Measurements from ENCODE around the gene ASS1. TPM values are rescaled to one million over a fixed set of nuclear protein-coding genes. Genes with fewer than 3 reads are reported as not detected.

ASS1 gene
- total RNA-seq, 3 donors from 2014 or later (not counting 1 experiment from before 2014, with no cell fraction given): 1.3 TPM; not detected in 2

- Mint-ChIP-seq H3K27me3 (ENCODE audit: low read depth in 2 of 2) (peaks cover 8 to 16% of the 10 kb centered on the region in 2 donors), H3K4me1 (no peaks in the 10 kb centered on the region), H3K36me3 (no peaks in the 10 kb centered on the region), H3K27ac (no peak overlapping the region), H3K4me3 (no peak overlapping the region), H3K9me3 (no peaks in the 10 kb centered on the region)
- ATAC-seq (no peak), DNase-seq (no peak)
- peaks cover 2% of the 10 kb centered on the region for H3K27me3 ChIP-seq (ENCODE audit: control insufficient read depth, insufficient read depth, low read length)
- H3K27ac ChIP-seq (ENCODE audit: low read length): no peak overlapping the region
- intact Hi-C loops (cut with micrococcal nuclease): loop anchor here (10.0 kb wide), 1 partner anchor 398 kb away; no protein-coding TSS in a partner anchor
- 57% methylated on average over 20 of the region's 20 CpGs for WGBS (ENCODE audit: insufficient coverage)
- no peaks in the 10 kb centered on the region for H3K4me1 ChIP-seq (ENCODE audit: control insufficient read depth, insufficient read depth, low read length)
- no peak overlapping the region for H3K4me3 ChIP-seq (ENCODE audit: low read length)
- H3K9me3 ChIP-seq (ENCODE audit: control insufficient read depth, insufficient read depth, low read length): no peaks in the 10 kb centered on the region
- no peak for TF ChIP-seq CTCF (IDR thresholded peaks at IDR 0.05)
- no peaks in the 10 kb centered on the region for H3K36me3 ChIP-seq (ENCODE audit: control insufficient read depth, insufficient read depth, low read length)
Measured at GRCh38 chr9:130466537-130467217, 21.9 kb downstream of the ASS1 start.

- H3K9me3 Mint-ChIP-seq: no peaks in the 10 kb centered on the region
- Histone ChIP-seq H3K27ac (ENCODE audit: low read length) (no peak overlapping the region), H3K27me3 (ENCODE audit: control insufficient read depth, insufficient read depth, low read length) (peaks cover 8% of the 10 kb centered on the region), H3K4me3 (ENCODE audit: low read length) (no peak overlapping the region), H3K36me3 (ENCODE audit: control insufficient read depth, insufficient read depth, low read length) (no peaks in the 10 kb centered on the region), H3K4me1 (ENCODE audit: control insufficient read depth, insufficient read depth, low read length) (no peaks in the 10 kb centered on the region), H3K9me3 (ENCODE audit: control insufficient read depth, insufficient read depth, low read length) (no peaks in the 10 kb centered on the region)
- intact Hi-C loops (cut with micrococcal nuclease): loop anchor here (10.0 kb wide), 1 partner anchor 397 kb away; no protein-coding TSS in a partner anchor
- peaks cover 8 to 20% of the 10 kb centered on the region in 2 donors for H3K27me3 Mint-ChIP-seq (ENCODE audit: low read depth in 2 of 2)
- ATAC-seq (no peak), DNase-seq (no peak)
- H3K27ac Mint-ChIP-seq: no peak overlapping the region
- 4% methylated on average over 13 of the region's 13 CpGs for WGBS (ENCODE audit: insufficient coverage)
- no peaks in the 10 kb centered on the region for H3K4me1 Mint-ChIP-seq
- H3K36me3 Mint-ChIP-seq: no peaks in the 10 kb centered on the region
- no peak for TF ChIP-seq CTCF (IDR thresholded peaks at IDR 0.05)
- no peak overlapping the region for H3K4me3 Mint-ChIP-seq
Measured at GRCh38 chr9:130467316-130467715, 22.6 kb downstream of the ASS1 start.

- H3K4me3 ChIP-seq (ENCODE audit: low read length): no peak overlapping the region
- Mint-ChIP-seq H3K27ac (no peak overlapping the region), H3K36me3 (no peaks in the 10 kb centered on the region), H3K9me3 (no peaks in the 10 kb centered on the region), H3K4me3 (no peak overlapping the region), H3K4me1 (no peaks in the 10 kb centered on the region), H3K27me3 (ENCODE audit: low read depth in 2 of 2) (peaks cover 8 to 20% of the 10 kb centered on the region in 2 donors)
- no peaks in the 10 kb centered on the region for H3K36me3 ChIP-seq (ENCODE audit: control insufficient read depth, insufficient read depth, low read length)
- no peak for ATAC-seq
- no peak overlapping the region for H3K27ac ChIP-seq (ENCODE audit: low read length)
- no peaks in the 10 kb centered on the region for H3K4me1 ChIP-seq (ENCODE audit: control insufficient read depth, insufficient read depth, low read length)
- WGBS (ENCODE audit: insufficient coverage): 33% methylated on average over 4 of the region's 4 CpGs
- no peaks in the 10 kb centered on the region for H3K9me3 ChIP-seq (ENCODE audit: control insufficient read depth, insufficient read depth, low read length)
- TF ChIP-seq CTCF (IDR thresholded peaks at IDR 0.05): no peak
- intact Hi-C loops (cut with micrococcal nuclease): loop anchor here (10.0 kb wide), 1 partner anchor 396 kb away; no protein-coding TSS in a partner anchor
- DNase-seq: no peak
- peaks cover 8% of the 10 kb centered on the region for H3K27me3 ChIP-seq (ENCODE audit: control insufficient read depth, insufficient read depth, low read length)
Measured at GRCh38 chr9:130468566-130468965, 23.8 kb downstream of the ASS1 start.

GRCh38 chr9:130470269-130470668 is 25.5 kb downstream of the ASS1 start:
- no peak for ATAC-seq
- H3K4me1 Mint-ChIP-seq: no peaks in the 10 kb centered on the region

More at GRCh38 chr9:130470269-130470668, 25.5 kb downstream of the ASS1 start:
- H3K4me1 ChIP-seq (ENCODE audit: control insufficient read depth, insufficient read depth, low read length): no peaks in the 10 kb centered on the region
- 84% methylated on average over 10 of the region's 10 CpGs for WGBS (ENCODE audit: insufficient coverage)
- no peak for DNase-seq
- Mint-ChIP-seq H3K9me3 (no peaks in the 10 kb centered on the region), H3K27ac (no peak overlapping the region), H3K27me3 (ENCODE audit: low read depth in 2 of 2) (peaks cover 8 to 22% of the 10 kb centered on the region in 2 donors), H3K4me3 (no peak overlapping the region), H3K36me3 (no peaks in the 10 kb centered on the region)
- TF ChIP-seq CTCF (IDR thresholded peaks at IDR 0.05): no peak
- H3K27me3 ChIP-seq (ENCODE audit: control insufficient read depth, insufficient read depth, low read length): peaks cover 8% of the 10 kb centered on the region
- no peak overlapping the region for H3K4me3 ChIP-seq (ENCODE audit: low read length)
- intact Hi-C loops (cut with micrococcal nuclease): no loop called here
- H3K9me3 ChIP-seq (ENCODE audit: control insufficient read depth, insufficient read depth, low read length): no peaks in the 10 kb centered on the region
- H3K27ac ChIP-seq (ENCODE audit: low read length): no peak overlapping the region
- H3K36me3 ChIP-seq (ENCODE audit: control insufficient read depth, insufficient read depth, low read length): no peaks in the 10 kb centered on the region
